ENCODE results near the gene POLR3B.

DNA sequence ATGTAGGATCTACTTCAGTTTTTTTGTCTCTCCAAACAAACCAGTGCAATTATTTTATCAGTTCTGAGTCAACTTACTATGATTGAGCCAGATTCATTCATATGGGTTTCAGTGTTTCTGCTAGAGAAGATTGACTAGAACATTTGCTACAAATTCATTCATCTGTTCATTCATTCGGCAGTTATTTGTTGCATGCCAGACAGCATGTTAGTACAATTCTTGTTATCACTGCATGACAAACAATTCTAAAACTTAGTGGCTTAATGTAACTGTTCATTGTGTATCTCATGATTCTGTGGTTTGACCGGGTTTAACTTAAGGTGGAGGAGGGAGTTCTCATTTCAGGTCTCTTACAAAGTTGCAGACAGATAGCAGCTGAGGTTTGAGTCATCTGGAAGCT is 52.3 kb downstream of the POLR3B start:
- TF ChIP-seq POLR2AphosphoS5 (IDR thresholded peaks at IDR 0.05): no peak
- no peak for TF ChIP-seq EP300 (IDR thresholded peaks at IDR 0.05)
